HG03439 (cell line): ENCODE measurements around the gene SPATA20.

Experiments
- ATAC-seq: cut with Tn5 transposase; IDR thresholded peaks from one replicate; pipeline ENCODE4 v1.9.1; 2021; ENCODE audit warnings: mild to moderate bottlenecking, moderate library complexity; ENCODE audit not compliant: unreplicated experiment

Gene SPATA20

DNA sequence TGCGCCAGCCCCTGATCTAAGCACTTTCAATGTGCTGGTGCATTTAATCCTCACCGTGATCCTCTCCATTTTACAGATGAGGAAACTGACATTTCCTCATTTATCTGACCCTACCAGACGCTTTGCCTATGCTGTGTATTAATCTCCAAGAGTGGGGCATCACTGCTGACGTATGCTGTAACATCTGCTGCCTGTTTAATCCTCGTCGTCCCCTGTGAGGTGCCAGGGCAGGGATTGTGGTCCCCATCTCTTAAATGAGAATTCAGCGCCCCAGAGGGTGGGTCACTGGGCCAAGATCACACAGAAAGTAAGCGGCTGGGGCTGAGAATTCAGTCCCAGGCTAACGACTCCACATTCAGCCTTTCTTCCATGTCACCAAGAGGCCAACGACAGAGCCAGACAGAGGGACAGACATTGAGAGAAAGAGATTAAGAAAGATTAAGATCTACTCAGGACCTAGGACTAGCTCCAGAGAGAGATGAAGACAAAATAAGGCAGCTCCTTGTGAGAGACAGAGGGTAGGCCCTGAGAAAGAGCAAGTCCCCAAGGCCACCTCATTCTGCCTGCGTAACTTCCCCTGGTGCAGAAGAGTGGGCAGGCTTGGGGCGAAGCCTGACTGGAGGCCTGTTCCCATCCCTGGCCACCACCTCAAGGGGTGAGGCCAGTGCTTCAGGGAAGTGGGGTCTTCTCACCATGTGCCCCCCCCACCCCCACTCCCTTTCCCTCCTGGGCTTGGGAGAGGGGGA is 27.1 kb downstream of the SPATA20 start:
- no peak for ATAC-seq

DNA sequence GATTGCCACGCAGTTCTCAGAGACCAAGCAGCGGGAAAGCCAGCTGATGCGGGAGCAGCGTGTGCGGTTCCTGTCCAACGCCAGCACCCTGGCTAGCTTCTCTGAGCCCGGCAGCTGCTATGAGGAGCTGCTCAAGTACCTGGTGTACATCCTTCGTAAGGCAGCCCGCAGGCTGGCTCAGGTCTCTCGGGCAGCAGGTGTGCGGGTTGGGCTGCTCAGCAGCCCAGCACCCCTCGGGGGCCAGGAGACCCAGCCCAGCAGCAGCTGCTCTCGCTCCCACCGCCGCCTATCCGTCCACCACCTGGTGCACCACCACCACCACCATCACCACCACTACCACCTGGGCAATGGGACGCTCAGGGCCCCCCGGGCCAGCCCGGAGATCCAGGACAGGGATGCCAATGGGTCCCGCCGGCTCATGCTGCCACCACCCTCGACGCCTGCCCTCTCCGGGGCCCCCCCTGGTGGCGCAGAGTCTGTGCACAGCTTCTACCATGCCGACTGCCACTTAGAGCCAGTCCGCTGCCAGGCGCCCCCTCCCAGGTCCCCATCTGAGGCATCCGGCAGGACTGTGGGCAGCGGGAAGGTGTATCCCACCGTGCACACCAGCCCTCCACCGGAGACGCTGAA is 28.7 kb downstream of the SPATA20 start:
- no peak for ATAC-seq

DNA sequence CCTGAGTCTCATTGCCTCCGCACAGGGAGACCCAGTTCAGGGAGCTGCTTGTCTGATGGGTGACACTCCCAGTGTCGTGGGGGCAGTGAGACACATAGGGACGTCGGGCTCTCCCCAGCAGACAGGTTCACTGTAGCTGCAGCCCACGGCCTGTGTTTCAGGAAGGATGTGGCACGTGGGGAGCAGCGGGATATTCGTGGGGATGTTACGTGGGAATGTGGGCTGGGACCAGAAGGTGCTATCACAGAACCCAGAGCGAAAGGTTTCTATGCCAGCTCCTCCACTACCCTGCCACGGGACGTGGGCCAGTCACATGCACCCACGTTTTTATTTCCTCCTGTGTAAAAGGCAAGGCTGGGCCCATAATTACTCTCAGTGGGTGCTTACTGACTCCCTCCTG is 29.9 kb downstream of the SPATA20 start:
- no peak for ATAC-seq

DNA sequence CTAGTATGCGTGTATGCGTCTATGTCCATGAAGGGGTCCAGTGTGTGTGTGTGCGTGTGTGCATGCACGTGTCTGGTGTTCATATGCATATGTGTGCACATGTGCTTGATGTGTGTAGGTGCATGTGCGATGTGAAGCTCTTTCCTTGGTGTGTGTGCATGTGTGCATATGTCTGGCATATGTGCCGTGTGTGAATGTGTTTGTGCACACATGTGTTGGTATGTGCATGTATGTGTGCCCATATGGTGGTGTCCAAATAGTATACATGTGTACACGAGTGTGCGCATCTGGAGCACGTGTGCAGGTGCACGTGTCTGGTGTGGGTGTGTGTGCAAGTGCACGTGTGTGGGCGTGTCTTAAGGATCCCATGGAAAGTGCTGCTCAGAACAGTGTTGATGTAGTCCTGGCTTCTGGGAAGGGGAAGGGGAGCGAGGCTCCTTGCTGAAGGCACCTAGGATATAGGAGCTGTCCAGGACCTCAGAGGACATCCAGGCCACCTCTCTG is 30.5 kb downstream of the SPATA20 start:
- ATAC-seq = no peak

DNA sequence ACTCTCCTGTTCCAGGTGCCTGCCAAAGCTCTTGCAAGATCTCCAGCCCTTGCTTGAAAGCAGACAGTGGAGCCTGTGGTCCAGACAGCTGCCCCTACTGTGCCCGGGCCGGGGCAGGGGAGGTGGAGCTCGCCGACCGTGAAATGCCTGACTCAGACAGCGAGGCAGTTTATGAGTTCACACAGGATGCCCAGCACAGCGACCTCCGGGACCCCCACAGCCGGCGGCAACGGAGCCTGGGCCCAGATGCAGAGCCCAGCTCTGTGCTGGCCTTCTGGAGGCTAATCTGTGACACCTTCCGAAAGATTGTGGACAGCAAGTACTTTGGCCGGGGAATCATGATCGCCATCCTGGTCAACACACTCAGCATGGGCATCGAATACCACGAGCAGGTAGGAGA is 31.2 kb downstream of the SPATA20 start:
- ATAC-seq = no peak

DNA sequence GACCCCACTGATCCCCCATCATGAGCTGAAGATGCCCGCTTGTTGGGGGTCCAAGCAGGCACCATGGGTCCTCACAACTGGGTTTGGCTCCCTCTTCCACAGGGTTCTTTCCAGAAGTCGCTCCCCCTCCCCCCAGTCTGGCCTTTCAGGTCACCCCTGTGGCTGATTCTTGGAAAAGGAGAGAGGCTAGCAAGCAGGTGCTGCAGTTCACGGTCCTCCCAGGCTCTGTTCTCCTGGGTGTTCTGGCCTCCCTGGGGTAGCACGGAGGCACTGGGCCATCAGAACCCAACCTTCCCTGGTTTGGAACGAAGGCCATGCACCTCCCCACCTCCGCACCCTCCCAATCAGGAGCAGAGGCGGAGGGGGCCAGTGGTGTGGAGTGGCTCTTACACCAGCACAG is 32.4 kb downstream of the SPATA20 start:
- ATAC-seq = no peak

DNA sequence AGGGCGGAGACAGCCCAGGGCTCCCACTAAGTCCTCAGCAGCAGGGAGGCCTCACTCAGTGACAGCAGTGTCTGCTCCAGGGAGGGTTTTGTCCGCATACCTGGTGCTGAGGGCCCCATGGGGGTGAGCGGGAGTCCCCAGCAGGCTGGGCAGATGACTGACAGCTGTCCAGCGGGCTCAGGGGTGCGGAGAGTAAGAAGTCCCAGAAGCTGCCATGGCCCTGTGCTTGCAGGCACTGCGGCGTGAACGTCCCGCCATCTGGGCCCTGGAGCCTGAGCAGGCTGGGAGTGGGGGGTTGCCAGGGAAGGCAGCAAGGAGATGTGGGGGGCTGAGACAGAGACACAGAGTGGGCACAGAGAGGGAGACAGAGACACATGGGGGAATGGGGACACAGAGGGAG is 33.7 kb downstream of the SPATA20 start:
- ATAC-seq = no peak

DNA sequence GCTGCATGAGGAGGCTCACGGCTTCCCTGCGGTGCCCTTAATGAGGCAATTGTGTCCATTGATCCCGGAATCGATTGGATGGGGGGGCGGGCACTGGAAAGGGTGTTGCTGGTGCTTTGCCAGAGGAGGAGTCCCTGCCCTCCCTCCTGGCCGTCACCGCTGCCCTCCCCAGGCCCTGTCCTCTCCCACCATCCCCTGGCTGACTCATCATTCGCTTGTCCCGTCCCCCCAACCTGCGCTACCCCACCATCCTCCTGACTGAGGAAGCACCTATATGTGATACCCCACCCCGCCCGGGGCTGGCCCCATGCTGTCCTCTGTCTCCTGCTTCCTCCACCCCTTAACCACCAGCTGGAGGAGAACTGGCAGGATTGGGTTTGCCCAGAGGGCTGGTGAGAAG is 34.3 kb downstream of the SPATA20 start:
- ATAC-seq = no peak

DNA sequence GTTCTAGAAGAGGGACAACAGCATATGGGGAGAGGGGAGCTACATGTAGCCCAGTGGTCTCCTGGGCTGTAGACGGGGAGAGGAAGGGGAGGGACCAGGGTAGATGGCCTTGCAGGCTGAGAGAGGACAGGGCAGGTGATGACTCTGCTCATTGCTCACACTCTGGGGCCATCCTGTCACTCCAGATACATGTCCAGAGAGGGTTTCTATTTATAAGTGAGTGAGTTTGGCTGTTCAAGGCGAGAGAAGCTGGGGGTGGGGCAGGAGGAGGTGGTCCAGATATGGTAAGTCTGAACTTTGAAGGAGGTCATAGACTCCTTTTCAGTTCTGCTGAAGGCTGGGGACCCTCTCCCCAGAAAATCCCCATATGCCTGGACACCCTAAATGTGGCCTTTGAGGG is 35.8 kb downstream of the SPATA20 start:
- ATAC-seq = no peak

DNA sequence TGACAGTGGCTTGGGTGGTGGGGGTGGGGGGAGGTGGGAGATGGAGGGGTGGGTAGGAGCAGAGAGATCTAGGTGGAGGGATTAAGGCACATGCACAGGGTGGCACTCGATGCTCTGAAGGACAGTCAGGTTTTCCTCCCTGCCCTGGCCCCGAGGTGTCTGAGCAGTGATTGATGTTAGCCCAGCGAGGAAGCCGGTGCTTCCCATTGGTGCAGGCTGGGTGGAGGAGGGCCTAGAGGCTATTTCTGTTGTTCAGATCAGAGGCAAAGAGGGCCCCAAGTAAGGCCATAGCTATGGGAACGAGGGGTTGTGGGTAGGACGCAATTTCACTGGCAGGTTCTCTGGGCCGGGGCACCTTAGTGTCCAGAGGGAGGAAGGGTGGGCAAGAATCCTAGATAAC is 36.7 kb downstream of the SPATA20 start:
- no peak for ATAC-seq

DNA sequence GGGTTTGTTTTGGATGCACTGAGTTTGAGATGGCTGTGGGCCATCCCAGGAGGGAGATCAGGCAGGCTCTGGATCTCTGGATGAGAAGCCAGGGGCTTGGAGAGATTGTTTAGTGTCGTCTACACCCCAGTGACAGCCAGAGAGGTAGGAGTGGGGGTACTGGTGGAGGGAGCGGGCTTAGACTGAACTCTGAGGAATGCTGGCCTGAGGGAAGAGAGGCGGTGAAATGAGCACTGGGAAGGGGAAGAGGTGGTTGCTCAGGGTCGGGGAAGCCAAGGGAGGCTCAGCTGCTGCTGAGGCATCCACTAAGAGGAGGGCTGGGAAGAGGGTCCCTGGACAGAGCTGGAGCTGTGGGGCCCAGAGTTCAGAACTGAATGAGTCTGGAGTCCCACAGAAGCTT is 37.1 kb downstream of the SPATA20 start:
- ATAC-seq = no peak

DNA sequence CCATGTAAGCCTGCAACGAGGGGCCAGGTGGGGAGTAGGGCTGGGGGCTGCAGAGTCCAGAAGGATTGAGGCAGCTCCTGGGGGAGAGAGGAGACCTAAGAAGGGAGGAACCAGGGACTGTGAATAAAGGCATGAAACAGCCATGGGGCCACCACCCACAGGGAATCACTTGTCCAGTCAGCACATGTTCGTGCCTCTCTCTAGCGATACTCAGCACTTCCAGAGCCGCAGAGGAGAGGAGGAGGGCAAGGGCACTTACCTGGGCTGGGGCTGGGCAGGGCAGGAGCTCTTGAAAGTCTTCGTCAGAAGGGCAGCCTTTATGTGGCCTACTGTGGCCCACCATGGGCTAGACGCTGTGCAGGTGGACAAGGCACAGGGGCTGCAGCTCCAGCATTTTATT is 37.8 kb downstream of the SPATA20 start:
- no peak for ATAC-seq

DNA sequence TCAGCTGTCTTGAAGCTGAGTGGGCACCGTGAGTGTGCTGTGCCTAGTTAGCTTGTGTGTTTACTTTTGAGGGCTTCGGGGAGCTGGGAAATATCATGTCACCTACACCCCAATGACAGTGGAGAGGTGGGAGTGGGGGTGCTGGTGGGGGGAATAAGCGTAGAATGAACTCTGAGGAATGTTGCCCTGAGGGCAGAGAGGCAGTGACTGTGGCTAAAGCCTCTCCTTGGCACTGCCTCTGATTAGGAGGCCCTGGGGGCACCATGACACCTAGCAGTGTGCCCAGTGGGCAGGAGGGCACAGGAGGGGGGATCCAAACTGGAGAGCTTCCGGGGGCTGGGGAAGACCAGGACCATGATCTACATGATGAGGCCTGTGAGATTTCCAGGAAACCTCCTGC is 38.4 kb downstream of the SPATA20 start:
- no peak for ATAC-seq

DNA sequence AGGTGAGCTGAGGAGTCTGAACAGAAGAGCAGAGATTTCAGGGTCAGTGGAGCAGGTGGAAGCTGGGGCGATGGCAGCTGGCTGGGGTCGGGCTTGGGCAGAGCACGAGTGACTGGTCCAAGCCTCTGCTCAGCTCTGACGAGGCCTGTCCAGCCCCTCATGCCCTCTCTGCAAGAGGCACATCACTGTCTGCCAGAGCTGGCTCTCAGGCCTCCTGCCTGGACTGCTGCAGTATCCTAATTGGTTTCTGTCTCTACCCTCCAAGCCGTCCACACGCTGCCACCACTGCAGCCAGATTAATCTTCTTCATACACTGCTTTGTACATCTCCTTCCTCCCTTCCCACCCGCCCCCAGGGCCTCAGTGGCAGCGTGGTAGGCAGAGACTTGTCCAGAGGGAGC is 38.9 kb downstream of the SPATA20 start:
- no peak for ATAC-seq

DNA sequence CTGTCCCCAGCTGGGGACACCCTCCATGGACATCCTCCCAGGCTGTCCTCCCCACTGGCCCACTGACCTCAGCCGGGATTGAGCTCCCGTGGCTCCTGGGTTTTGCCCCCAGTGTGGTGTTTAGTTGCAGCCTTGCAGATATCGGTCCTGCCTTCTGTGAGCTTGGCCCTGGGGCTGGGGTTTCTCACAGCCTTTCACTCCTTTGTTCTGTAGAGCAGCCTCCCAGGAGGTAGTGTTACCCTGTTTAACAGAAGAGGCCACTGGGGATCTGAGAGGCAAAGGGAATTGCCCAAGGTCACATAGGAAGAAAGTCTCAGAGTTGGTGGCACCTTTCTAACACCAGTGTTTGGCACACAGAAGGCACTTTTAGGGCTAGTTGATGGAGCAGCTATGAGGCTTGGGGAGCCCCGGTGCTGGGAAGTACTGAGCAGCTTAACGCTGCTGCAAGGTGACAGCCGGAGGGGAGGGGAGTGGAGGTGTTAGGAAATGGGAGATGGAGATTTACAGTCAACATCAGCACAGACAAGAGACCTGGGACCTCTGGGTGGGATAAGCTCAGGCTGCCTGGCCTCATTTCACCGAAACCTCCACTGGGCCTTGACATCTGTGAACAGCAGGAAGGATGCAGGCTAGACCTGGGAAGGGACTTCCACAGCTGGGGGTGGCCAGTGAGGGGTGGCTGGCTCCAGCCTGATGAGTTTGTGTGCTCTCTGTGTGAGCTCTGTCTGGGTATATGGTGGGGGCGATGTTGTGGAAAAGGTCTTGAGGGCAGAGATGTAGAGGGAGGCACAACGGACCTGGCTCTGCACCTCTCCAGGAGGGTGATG is 39.7 kb downstream of the SPATA20 start:
- ATAC-seq = no peak

DNA sequence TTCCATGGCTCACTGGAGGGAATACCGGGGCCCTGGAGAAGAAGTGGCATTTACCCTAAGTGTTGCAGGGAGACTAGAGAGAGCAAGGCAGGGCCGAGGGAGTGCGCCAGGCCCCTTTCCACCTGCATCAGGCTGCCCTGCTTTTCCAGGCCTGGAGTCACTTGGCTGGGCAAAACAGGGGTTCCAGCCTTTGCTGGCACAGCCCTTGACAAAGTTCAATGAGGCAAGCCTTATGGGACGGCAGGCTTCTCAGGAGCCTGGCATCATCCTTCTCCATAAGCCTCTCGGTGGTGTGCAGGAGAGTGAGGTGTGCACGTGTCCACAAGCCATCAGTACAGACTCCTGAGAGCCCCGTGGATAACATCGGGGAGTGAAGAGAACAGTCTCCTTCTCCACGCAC is 40.6 kb downstream of the SPATA20 start:
- no peak for ATAC-seq

DNA sequence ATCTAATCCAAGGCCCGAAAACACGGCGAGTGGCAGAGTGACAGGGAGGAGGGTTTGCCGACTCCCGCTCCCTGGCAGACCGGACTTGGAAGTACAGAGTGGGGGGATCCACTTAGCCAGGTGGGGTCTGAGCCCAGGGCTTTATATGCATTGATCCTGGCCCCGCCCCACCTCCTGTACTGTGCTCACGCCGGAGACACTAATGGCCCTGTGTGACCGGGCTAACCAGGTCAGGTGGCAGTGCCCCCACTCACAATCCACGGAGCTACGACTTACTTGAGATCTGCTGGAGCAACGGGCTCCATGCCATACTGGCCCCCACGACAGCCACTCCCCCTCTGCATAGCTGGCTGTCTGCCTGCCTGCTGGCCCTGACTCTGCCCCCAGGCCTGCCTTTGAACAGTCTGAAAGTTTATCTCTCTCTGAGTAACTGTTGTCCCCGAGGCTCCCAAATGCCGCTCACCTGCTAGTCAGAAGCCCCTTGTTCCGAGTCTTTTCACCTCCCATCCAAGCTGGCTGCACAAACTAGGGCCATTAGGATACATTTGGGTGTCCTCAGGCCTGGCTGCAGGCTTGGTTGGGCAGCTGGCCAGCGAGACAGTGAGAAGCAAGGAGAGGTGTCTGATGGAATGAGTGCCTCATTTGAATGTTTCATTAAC is 41.5 kb downstream of the SPATA20 start:
- no peak for ATAC-seq

DNA sequence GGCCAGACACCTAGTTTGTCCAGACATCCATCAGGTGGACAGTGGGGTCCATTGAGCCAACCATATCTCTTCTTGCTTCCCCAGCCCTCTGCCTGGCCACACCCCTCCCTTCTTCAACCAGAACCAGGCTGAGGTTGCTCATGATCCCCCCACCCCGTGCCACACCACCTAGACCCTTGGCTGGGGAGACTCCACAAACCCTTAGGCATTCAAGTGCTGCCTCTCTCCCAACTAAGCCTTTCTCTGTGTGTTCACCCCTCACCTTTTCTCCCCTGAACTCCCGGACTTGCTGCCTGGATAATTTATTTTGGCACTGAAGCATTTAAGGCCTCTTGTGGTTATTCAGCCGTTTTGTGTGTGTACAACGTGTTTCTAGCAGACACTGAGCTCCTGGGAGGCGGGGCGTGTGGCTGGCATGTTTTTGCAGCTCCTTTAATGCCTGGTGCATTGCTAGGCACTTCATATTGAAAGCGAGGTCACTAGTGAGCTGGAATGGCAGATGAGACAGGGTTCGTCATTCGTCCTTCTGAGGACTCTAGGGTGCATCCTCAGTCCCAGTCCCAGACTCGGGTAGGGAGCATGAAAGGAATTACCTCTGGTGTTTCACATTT is 42.2 kb downstream of the SPATA20 start:
- ATAC-seq = no peak

DNA sequence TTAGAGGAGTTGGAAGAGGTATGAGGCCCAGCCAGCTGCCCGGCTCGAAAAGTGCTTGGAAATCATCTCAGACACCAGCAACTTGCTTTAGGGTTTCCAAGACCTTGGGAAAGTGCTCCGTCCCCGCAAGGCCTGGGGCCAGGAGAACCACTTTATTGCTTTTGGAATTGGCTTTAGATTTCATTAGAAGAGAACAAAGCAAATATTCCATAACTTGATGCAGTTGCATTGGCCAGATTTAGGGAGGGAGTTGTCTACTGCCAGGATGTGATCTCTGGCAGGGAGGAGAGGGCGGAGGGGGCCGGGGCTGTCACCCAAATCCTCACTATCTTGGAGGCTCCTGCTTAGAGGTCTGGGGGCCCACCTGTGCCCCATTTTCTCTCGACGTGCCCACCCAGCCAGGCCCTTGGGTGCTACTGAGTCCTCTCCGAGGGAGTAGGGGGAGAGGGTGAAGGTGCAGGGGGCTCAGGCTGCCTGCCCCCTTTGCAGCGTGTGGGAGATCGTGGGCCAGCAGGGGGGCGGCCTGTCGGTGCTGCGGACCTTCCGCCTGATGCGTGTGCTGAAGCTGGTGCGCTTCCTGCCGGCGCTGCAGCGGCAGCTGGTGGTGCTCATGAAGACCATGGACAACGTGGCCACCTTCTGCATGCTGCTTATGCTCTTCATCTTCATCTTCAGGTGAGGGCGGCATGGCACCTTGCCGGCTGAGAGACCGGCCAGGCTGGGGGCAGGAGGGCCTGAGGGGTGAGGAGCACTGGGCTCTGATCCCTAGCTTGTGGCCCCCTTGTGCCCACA is 44.2 kb downstream of the SPATA20 start:
- ATAC-seq = no peak

DNA sequence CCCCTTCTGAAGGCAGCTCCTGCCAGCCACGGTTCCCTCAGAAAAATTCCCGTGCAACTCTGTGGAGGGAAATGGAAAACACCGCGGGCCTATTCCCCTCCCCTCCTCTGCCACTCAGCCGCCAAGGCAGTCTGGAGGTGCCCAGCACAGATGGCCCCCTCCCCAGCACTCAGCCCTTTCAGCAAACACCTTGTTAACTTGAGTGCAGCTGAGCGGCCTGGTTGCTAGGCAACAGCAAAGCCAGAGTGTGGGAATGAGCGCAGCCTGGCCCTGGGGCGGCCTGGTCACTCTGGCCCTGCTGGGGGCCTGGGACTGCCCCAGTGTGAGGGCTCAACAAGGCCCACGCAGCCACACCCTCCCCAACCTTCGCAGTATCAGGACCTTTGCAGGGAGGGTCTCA is 46.3 kb downstream of the SPATA20 start:
- no peak for ATAC-seq
